H4 (cell line): Measurements from ENCODE around the gene CACNA1H. TPM values are rescaled to one million over a fixed set of nuclear protein-coding genes. Genes with fewer than 3 reads are reported as not detected.

Source experiments
- DNase-seq: peaks from one replicate; pipeline ENCODE4 v3.0.0-alpha.2; 2015; ENCODE audit warnings: low spot score
- total RNA-seq: library from RNA; depleted of rRNA; stranded (reverse); fragments of >200 nt; shearing (Covaris generic); gene quantifications from 2 replicates; pipeline ENCODE4 v1.2.3, GENCODE V29; 2014; rRNA removed

CACNA1H gene
- total RNA-seq, result 1.4 and 2.0 TPM in 2 replicates

GRCh38 chr16:1152651-1153259 is at the start of gene CACNA1H:
Gene CACNA1H (plus strand): TSS chr16:1153106. CDS start chr16:1153738, 632 bp downstream.
- DNase-seq, result no peak

- DNase-seq, result no peak
Measured at GRCh38 chr16:1103636-1103980, 49.3 kb upstream of the CACNA1H start.

- DNase-seq, result peak; percentile 75
Measured at GRCh38 chr16:1105888-1106620, 46.9 kb upstream of the CACNA1H start.

- DNase-seq, result no peak
Measured at GRCh38 chr16:1106659-1107058, 46.2 kb upstream of the CACNA1H start.

- DNase-seq, result no peak
Measured at GRCh38 chr16:1107141-1107540, 45.8 kb upstream of the CACNA1H start.

- DNase-seq, result no peak
Measured at GRCh38 chr16:1107731-1108130, 45.2 kb upstream of the CACNA1H start.

GRCh38 chr16:1108299-1109252 is 44.3 kb upstream of the CACNA1H start:
- DNase-seq, result peak; percentile 78

GRCh38 chr16:1109648-1110047 is 43.3 kb upstream of the CACNA1H start:
- DNase-seq, result no peak

GRCh38 chr16:1112506-1113184 is 40.3 kb upstream of the CACNA1H start:
- no peak for DNase-seq

- DNase-seq, result no peak
Measured at GRCh38 chr16:1113489-1113888, 39.4 kb upstream of the CACNA1H start.

- DNase-seq, result no peak
Measured at GRCh38 chr16:1113889-1114526, 38.9 kb upstream of the CACNA1H start.

- DNase-seq, result no peak
Measured at GRCh38 chr16:1116693-1117077, 36.2 kb upstream of the CACNA1H start.

- no peak for DNase-seq
Measured at GRCh38 chr16:1117176-1117900, 35.6 kb upstream of the CACNA1H start.

- no peak for DNase-seq
Measured at GRCh38 chr16:1117926-1118325, 35.0 kb upstream of the CACNA1H start.

GRCh38 chr16:1119129-1119528 is 33.8 kb upstream of the CACNA1H start:
- no peak for DNase-seq

GRCh38 chr16:1119766-1120576 is 32.9 kb upstream of the CACNA1H start:
- no peak for DNase-seq

GRCh38 chr16:1120577-1120941 is 32.3 kb upstream of the CACNA1H start:
- DNase-seq, result no peak

GRCh38 chr16:1121009-1121408 is 31.9 kb upstream of the CACNA1H start:
- no peak for DNase-seq

GRCh38 chr16:1121601-1122397 is 31.1 kb upstream of the CACNA1H start:
- DNase-seq, result no peak
